HCT116 (cell line): Measurements from ENCODE around the gene ACTL9. TPM values are rescaled to one million over a fixed set of nuclear protein-coding genes. Genes with fewer than 3 reads are reported as not detected.

Experiments
- ATAC-seq: fragments of 200-7000 bp; cut with Tn5 transposase; 2 replicates; pipeline ENCODE4 v1.9.1; 2020; ENCODE audit warnings: mild to moderate bottlenecking, moderate library complexity
- BruUV-seq: library from RNA; stranded (reverse); fragments of 400-500 nt; replicated peaks from 2 replicates; lab custom pipeline; 2021; lab: Mats Ljungman, UMichigan
- CTCF ChIA-PET: fragments of 300-600 bp; sonication (Branson Sonifier 250); formaldehyde crosslinking; loops from one replicate; lab custom pipeline; 2021; ENCODE audit warnings: antibody characterized with exemption; lab: Charles Lee
- POLR2A ChIA-PET: fragments of 300-600, 350-600 bp; sonication (Branson Sonifier 250); formaldehyde crosslinking; loops from one replicate; lab custom pipeline; 2021; ENCODE audit warnings: antibody characterized with exemption; lab: Charles Lee
- RAD21 ChIA-PET, 2 experiments: fragments of 300-600 bp; sonication (Branson Sonifier 250); formaldehyde crosslinking; loops; one replicate each; lab custom pipeline; 2023; ENCODE audit warnings: low total read pairs in 2 of 2; ENCODE audit not compliant: uncharacterized antibody in 2 of 2, unreplicated experiment in 2 of 2, low non-redundant PET in 1 of 2; lab: Charles Lee
- DNase-seq: peaks from one replicate; pipeline ENCODE4 v3.0.0-alpha.2; 2010; ENCODE audit warnings: low read depth, low spot score
- H2AFZ ChIP-seq: fragments of 200-600 bp; shearing (Covaris generic), sonication (generic); 2 replicates; pipeline ENCODE4 v1.6.1; 2017; ENCODE audit warnings: low read depth, mixed run types, mixed read lengths, antibody characterized with exemption, low read length; ENCODE audit not compliant: poor library complexity, severe bottlenecking
- H3K27ac ChIP-seq: 2 replicates; pipeline ENCODE4 v1.5.1; 2012; ENCODE audit warnings: low read depth, low read length
- H3K27me3 ChIP-seq: fragments of 200-600 bp; sonication (generic); 2 replicates; pipeline ENCODE4 v1.6.1; 2016; ENCODE audit warnings: mixed run types, low read length, mixed read lengths; ENCODE audit not compliant: insufficient read depth
- H3K36me3 ChIP-seq, 2 experiments: fragments of 200-500 bp in 1 of 2; fragments of 200-600 bp in 1 of 2; sonication (Bioruptor generic) in 1 of 2; sonication (generic) in 1 of 2; 2 replicates each; pipeline versions ENCODE4 v1.5.1 to v1.6.1; 2014 to 2016; ENCODE audit warnings: low read length in 2 of 2, inconsistent platforms in 1 of 2, mixed read lengths in 1 of 2, mixed run types in 1 of 2; ENCODE audit not compliant: insufficient read depth in 2 of 2, control insufficient read depth in 1 of 2
- H3K4me1 ChIP-seq, 2 experiments: fragments of 200-600 bp in 1 of 2; sonication (generic) in 1 of 2; 2 replicates each; pipeline versions ENCODE4 v1.5.1 to v1.6.1; 2012 to 2017; ENCODE audit warnings: low read length in 2 of 2, inconsistent platforms in 1 of 2, mild to moderate bottlenecking in 1 of 2, mixed read lengths in 1 of 2, mixed run types in 1 of 2, moderate library complexity in 1 of 2; ENCODE audit not compliant: insufficient read depth in 2 of 2, control insufficient read depth in 1 of 2
- H3K4me2 ChIP-seq: fragments of 200-600 bp; sonication (generic); 2 replicates; pipeline ENCODE4 v1.6.1; 2017; ENCODE audit warnings: mixed run types, low read length, mixed read lengths
- H3K4me3 ChIP-seq, 2 experiments: fragments of 200-600 bp in 1 of 2; sonication (generic) in 1 of 2; replicated peaks in 1 of 2; 2 replicates each; pipeline ENCODE4 v1.5.1; 2011 to 2016; ENCODE audit warnings: low read length in 2 of 2, control low read depth in 1 of 2, low read depth in 1 of 2, mild to moderate bottlenecking in 1 of 2, mixed read lengths in 1 of 2, mixed run types in 1 of 2
- H3K79me2 ChIP-seq: fragments of 200-600 bp; sonication (generic); 2 replicates; pipeline ENCODE4 v1.6.1; 2017; ENCODE audit warnings: mild to moderate bottlenecking, mixed run types, low read length, moderate library complexity, mixed read lengths; ENCODE audit not compliant: insufficient read depth
- H3K9ac ChIP-seq: fragments of 200-600 bp; sonication (generic); 2 replicates; pipeline ENCODE4 v1.6.1; 2016; ENCODE audit warnings: low read length, mixed read lengths
- H3K9me2 ChIP-seq: fragments of 200-600 bp; sonication (generic), shearing (Covaris generic); 2 replicates; pipeline ENCODE4 v1.6.1; 2017; ENCODE audit warnings: mixed run types, mild to moderate bottlenecking, moderate library complexity; ENCODE audit not compliant: insufficient read depth
- H3K9me3 ChIP-seq, 2 experiments: fragments of 200-500 bp in 1 of 2; fragments of 200-600 bp in 1 of 2; sonication (Bioruptor generic) in 1 of 2; sonication (generic) in 1 of 2; 2 replicates each; pipeline ENCODE4 v1.6.1; 2014 to 2017; ENCODE audit warnings: low read length in 2 of 2, mixed read lengths in 2 of 2, inconsistent platforms in 1 of 2, low read depth in 1 of 2, mild to moderate bottlenecking in 1 of 2, mixed run types in 1 of 2, moderate library complexity in 1 of 2; ENCODE audit not compliant: control insufficient read depth in 1 of 2, insufficient read depth in 1 of 2
- H4K20me1 ChIP-seq: fragments of 200-600 bp; sonication (generic), shearing (Covaris generic); 2 replicates; pipeline ENCODE4 v1.6.1; 2017; ENCODE audit warnings: mixed run types, mild to moderate bottlenecking, moderate library complexity; ENCODE audit not compliant: insufficient read depth
- CBX3 ChIP-seq: IDR thresholded peaks from 2 replicates; pipeline ENCODE4 v1.6.1; 2012; ENCODE audit warnings: low read depth
- CEBPB ChIP-seq: IDR thresholded peaks from 2 replicates; pipeline ENCODE4 v1.6.1; 2012; ENCODE audit warnings: low read depth
- CTCF ChIP-seq, 3 experiments: fragments of 200-600 bp in 1 of 3; sonication (generic) in 1 of 3; IDR thresholded peaks in 2 of 3; conservative IDR thresholded peaks in 1 of 3; 2 replicates each; pipeline ENCODE4 v1.5.1; 2012 to 2017; ENCODE audit warnings: low read depth in 2 of 3, low read length in 2 of 3, antibody characterized with exemption in 1 of 3, borderline replicate concordance in 1 of 3, control low read depth in 1 of 3, mild to moderate bottlenecking in 1 of 3, mixed read lengths in 1 of 3, mixed run types in 1 of 3, moderate library complexity in 1 of 3; ENCODE audit not compliant: insufficient read depth in 1 of 3
- EGR1 ChIP-seq: IDR thresholded peaks from 2 replicates; pipeline ENCODE4 v1.6.1; 2012; ENCODE audit warnings: low read depth
- ELF1 ChIP-seq: IDR thresholded peaks from 2 replicates; pipeline ENCODE4 v1.6.1; 2012; ENCODE audit warnings: low read depth, borderline replicate concordance
- EZH2 ChIP-seq: fragments of 200-600 bp; sonication (generic); IDR thresholded peaks from 2 replicates; pipeline ENCODE4 v1.6.1; 2017; ENCODE audit warnings: antibody characterized with exemption, mixed run types
- POLR2A ChIP-seq: IDR thresholded peaks from 2 replicates; pipeline ENCODE4 v1.7.0; 2011; ENCODE audit warnings: borderline replicate concordance; ENCODE audit not compliant: insufficient read depth, insufficient read length; ENCODE audit errors: extremely low read depth
- POLR2AphosphoS5 ChIP-seq: IDR thresholded peaks from 2 replicates; pipeline ENCODE4 v1.6.1; 2011; ENCODE audit warnings: mild to moderate bottlenecking, low read depth, low read length, moderate library complexity
- RAD21 ChIP-seq: IDR thresholded peaks from 2 replicates; pipeline ENCODE4 v1.6.1; 2012; ENCODE audit warnings: low read depth, mild to moderate bottlenecking
- SP1 ChIP-seq: IDR thresholded peaks from 2 replicates; pipeline ENCODE4 v1.6.1; 2012; ENCODE audit warnings: low read depth
- SRF ChIP-seq: IDR thresholded peaks from 2 replicates; pipeline ENCODE4 v1.6.1; 2012; ENCODE audit warnings: low read depth
- TCF7L2 ChIP-seq: IDR thresholded peaks from 2 replicates; pipeline ENCODE4 v1.7.0; 2011; ENCODE audit warnings: borderline replicate concordance, inconsistent platforms; ENCODE audit not compliant: insufficient read depth, insufficient read length; ENCODE audit errors: extremely low read depth
- YY1 ChIP-seq: IDR thresholded peaks from 2 replicates; pipeline ENCODE4 v1.6.1; 2011; ENCODE audit warnings: low read length, low read depth, moderate library complexity, mild to moderate bottlenecking; ENCODE audit not compliant: insufficient replicate concordance; ENCODE audit errors: extremely low read depth
- ZNF274 ChIP-seq: fragments of 200-500 bp; sonication (Bioruptor generic); IDR thresholded peaks from 2 replicates; pipeline ENCODE4 v1.6.1; 2014; ENCODE audit warnings: mild to moderate bottlenecking, low read depth, low read length, inconsistent platforms
- intact Hi-C: fragments of 100-400 bp; cut with micrococcal nuclease; formaldehyde crosslinking; loops from 2 replicates; pipeline ENCODE4 v1.10.0; 2022
- total RNA-seq: library from RNA; stranded (reverse); gene quantifications from one replicate; pipeline ENCODE4 v1.2.1, GENCODE V29; 2021; ENCODE audit not compliant: unreplicated experiment
- TF ChIP-seq, protein P1 (sequence below): IDR thresholded peaks from 2 replicates; pipeline ENCODE4 v1.6.1; 2012; ENCODE audit warnings: low read depth
- TF ChIP-seq, protein P2 (sequence below): IDR thresholded peaks from 2 replicates; pipeline ENCODE4 v1.6.1; 2011; ENCODE audit warnings: mild to moderate bottlenecking, low read length, moderate library complexity; ENCODE audit not compliant: insufficient replicate concordance; ENCODE audit errors: extremely low read depth

The ACTL9 gene
- total RNA-seq, 1 experiment from 2014 or later, result not detected

DNA sequence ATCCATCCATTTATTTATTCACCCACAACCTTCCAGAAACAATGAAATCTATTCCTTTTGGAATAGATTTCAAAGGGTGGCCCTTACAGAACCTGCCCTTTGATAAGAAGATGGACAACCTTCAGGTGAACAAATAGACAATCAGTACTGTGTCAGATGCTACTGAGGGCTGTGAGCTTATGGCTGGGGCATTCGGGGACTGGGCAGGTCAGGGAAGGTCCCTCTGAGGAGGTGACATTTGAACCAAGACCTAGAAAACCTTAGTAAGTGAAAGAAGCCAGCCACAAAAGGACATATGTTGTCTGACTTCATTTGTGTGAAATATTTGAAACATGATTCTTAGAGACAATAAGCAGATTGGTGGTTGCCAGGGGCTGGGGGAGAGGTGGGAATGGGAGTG, 15.7 kb downstream of the ACTL9 start:
- no peak for DNase-seq
- ATAC-seq, result no peak
- Histone ChIP-seq H3K4me3 (no peak overlapping the region), H3K9me3 (no peaks in the 10 kb centered on the region), H3K27ac (no peak overlapping the region), H2AFZ (no peak overlapping the region), H4K20me1 (no peaks in the 10 kb centered on the region), H3K79me2 (no peaks in the 10 kb centered on the region), H3K36me3 (no peaks in the 10 kb centered on the region), H3K4me2 (no peak overlapping the region), H3K27me3 (no peaks in the 10 kb centered on the region), H3K9me2 (no peaks in the 10 kb centered on the region), H3K9ac (no peak overlapping the region), H3K4me1 (0 out of 4 replicates have a peak, but pooled peaks cover 0 to 7% of the 10 kb centered on the region in 2 experiments)
- no TSS peak for BruUV-seq
- POLR2A ChIA-PET, result no interaction called here
- CTCF ChIA-PET, result no interaction called here
- no peak for TF ChIP-seq POLR2A
- no peak for TF ChIP-seq ZNF274
- TF ChIP-seq TCF7L2, result no peak
- TF ChIP-seq ELF1, result no peak
- no peak for TF ChIP-seq YY1
- no peak for TF ChIP-seq SP1
- no peak for TF ChIP-seq CBX3
- TF ChIP-seq CEBPB, result no peak
- TF ChIP-seq, protein P1, sequence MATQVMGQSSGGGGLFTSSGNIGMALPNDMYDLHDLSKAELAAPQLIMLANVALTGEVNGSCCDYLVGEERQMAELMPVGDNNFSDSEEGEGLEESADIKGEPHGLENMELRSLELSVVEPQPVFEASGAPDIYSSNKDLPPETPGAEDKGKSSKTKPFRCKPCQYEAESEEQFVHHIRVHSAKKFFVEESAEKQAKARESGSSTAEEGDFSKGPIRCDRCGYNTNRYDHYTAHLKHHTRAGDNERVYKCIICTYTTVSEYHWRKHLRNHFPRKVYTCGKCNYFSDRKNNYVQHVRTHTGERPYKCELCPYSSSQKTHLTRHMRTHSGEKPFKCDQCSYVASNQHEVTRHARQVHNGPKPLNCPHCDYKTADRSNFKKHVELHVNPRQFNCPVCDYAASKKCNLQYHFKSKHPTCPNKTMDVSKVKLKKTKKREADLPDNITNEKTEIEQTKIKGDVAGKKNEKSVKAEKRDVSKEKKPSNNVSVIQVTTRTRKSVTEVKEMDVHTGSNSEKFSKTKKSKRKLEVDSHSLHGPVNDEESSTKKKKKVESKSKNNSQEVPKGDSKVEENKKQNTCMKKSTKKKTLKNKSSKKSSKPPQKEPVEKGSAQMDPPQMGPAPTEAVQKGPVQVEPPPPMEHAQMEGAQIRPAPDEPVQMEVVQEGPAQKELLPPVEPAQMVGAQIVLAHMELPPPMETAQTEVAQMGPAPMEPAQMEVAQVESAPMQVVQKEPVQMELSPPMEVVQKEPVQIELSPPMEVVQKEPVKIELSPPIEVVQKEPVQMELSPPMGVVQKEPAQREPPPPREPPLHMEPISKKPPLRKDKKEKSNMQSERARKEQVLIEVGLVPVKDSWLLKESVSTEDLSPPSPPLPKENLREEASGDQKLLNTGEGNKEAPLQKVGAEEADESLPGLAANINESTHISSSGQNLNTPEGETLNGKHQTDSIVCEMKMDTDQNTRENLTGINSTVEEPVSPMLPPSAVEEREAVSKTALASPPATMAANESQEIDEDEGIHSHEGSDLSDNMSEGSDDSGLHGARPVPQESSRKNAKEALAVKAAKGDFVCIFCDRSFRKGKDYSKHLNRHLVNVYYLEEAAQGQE, result no peak
- TF ChIP-seq EZH2, result no peak
- TF ChIP-seq CTCF (IDR thresholded peaks at IDR 0.05 in 2 of 3, conservative IDR thresholded peaks at IDR 0.05 in 1 of 3; ENCODE audit: borderline replicate concordance in 1 of 3, insufficient read depth in 1 of 3, low read depth in 2 of 3, low read length in 2 of 3), result no peak
- no peak for TF ChIP-seq RAD21
- TF ChIP-seq EGR1, result no peak
- no peak for TF ChIP-seq POLR2AphosphoS5
- no peak for TF ChIP-seq SRF
- TF ChIP-seq, protein P2, sequence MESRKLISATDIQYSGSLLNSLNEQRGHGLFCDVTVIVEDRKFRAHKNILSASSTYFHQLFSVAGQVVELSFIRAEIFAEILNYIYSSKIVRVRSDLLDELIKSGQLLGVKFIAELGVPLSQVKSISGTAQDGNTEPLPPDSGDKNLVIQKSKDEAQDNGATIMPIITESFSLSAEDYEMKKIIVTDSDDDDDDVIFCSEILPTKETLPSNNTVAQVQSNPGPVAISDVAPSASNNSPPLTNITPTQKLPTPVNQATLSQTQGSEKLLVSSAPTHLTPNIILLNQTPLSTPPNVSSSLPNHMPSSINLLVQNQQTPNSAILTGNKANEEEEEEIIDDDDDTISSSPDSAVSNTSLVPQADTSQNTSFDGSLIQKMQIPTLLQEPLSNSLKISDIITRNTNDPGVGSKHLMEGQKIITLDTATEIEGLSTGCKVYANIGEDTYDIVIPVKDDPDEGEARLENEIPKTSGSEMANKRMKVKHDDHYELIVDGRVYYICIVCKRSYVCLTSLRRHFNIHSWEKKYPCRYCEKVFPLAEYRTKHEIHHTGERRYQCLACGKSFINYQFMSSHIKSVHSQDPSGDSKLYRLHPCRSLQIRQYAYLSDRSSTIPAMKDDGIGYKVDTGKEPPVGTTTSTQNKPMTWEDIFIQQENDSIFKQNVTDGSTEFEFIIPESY, result no peak
- intact Hi-C loops, result no loop called here
- RAD21 ChIA-PET, result no interaction called here
